Loucy (cell line): ENCODE measurements around the gene USP53.

Experiments
- H2AFZ ChIP-seq: fragments of 200-600 bp; sonication (generic); 2 replicates; pipeline ENCODE4 v1.6.0; 2016; ENCODE audit warnings: antibody characterized with exemption, mild to moderate bottlenecking, low read length, moderate library complexity
- H3F3A ChIP-seq: fragments of 200-600 bp; 2 replicates; pipeline ENCODE4 v1.6.0; 2016; ENCODE audit warnings: antibody characterized with exemption, low read depth, mild to moderate bottlenecking
- H3K27me3 ChIP-seq: fragments of 200-600 bp; sonication (generic); 2 replicates; pipeline ENCODE4 v1.6.1; 2014; ENCODE audit warnings: low read length, mild to moderate bottlenecking; ENCODE audit not compliant: insufficient read depth, poor library complexity, severe bottlenecking
- H3K36me3 ChIP-seq: fragments of 200-600 bp; sonication (generic); 2 replicates; pipeline ENCODE4 v1.6.1; 2016; ENCODE audit warnings: low read length; ENCODE audit not compliant: insufficient read depth
- H3K4me1 ChIP-seq: fragments of 200-600 bp; sonication (generic); 2 replicates; pipeline ENCODE4 v1.5.1; 2014; ENCODE audit warnings: low read length, mild to moderate bottlenecking; ENCODE audit not compliant: insufficient read depth, poor library complexity, severe bottlenecking
- H3K4me2 ChIP-seq: fragments of 200-600 bp; sonication (generic); 2 replicates; pipeline ENCODE4 v1.6.0; 2014; ENCODE audit warnings: antibody characterized with exemption, low read length, low read depth, mild to moderate bottlenecking; ENCODE audit not compliant: poor library complexity, severe bottlenecking
- H3K4me3 ChIP-seq: fragments of 200-600 bp; sonication (generic); 2 replicates; pipeline ENCODE4 v1.5.1; 2014; ENCODE audit warnings: low read length, mild to moderate bottlenecking, mixed read lengths; ENCODE audit not compliant: poor library complexity, severe bottlenecking
- H3K79me2 ChIP-seq: fragments of 200-600 bp; sonication (generic); 2 replicates; pipeline ENCODE4 v1.6.1; 2014; ENCODE audit warnings: low read length; ENCODE audit not compliant: insufficient read depth
- H3K9ac ChIP-seq: fragments of 200-600 bp; sonication (generic); 2 replicates; pipeline ENCODE4 v1.6.0; 2014; ENCODE audit warnings: mild to moderate bottlenecking, low read depth, low read length, moderate library complexity; ENCODE audit not compliant: poor library complexity, severe bottlenecking
- H3K9me2 ChIP-seq: fragments of 200-600 bp; sonication (generic); replicated peaks from 2 replicates; pipeline ENCODE4 v1.6.1; 2016; ENCODE audit warnings: low read depth, low read length, mixed read lengths
- H3K9me3 ChIP-seq: fragments of 200-600 bp; sonication (generic); 2 replicates; pipeline ENCODE4 v1.6.1; 2014; ENCODE audit warnings: mild to moderate bottlenecking, antibody characterized with exemption, low read length, low read depth; ENCODE audit not compliant: insufficient read depth
- H4K20me1 ChIP-seq: fragments of 200-600 bp; sonication (generic); 2 replicates; pipeline ENCODE4 v1.6.0; 2014; ENCODE audit warnings: antibody characterized with exemption, low read length, mild to moderate bottlenecking; ENCODE audit not compliant: insufficient read depth, poor library complexity, severe bottlenecking
- CTCF ChIP-seq: fragments of 200-600 bp; sonication (generic); conservative IDR thresholded peaks from 2 replicates; pipeline ENCODE4 v1.5.1; 2014; ENCODE audit warnings: mild to moderate bottlenecking, antibody characterized with exemption, low read length
- EZH2phosphoT487 ChIP-seq: fragments of 200-600 bp; IDR thresholded peaks from 2 replicates; pipeline ENCODE4 v1.6.1; 2018; ENCODE audit warnings: antibody characterized with exemption, mild to moderate bottlenecking, moderate library complexity, borderline replicate concordance

USP53 gene

GRCh38 chr4:119231491-119231890, 19.0 kb downstream of the USP53 start:
- Histone ChIP-seq H3K79me2 (no peaks in the 10 kb centered on the region), H3K9me2 (no peaks in the 10 kb centered on the region), H3K4me1 (no peaks in the 10 kb centered on the region)

GRCh38 chr4:119232286-119232685, 19.8 kb downstream of the USP53 start:
- Histone ChIP-seq H3K4me3 (no peak overlapping the region), H4K20me1 (no peaks in the 10 kb centered on the region), H3F3A (no peaks in the 10 kb centered on the region), H3K27me3 (no peaks in the 10 kb centered on the region), H3K79me2 (no peaks in the 10 kb centered on the region), H3K9me3 (no peaks in the 10 kb centered on the region), H2AFZ (no peak overlapping the region), H3K36me3 (no peaks in the 10 kb centered on the region), H3K9ac (no peak overlapping the region), H3K4me1 (no peaks in the 10 kb centered on the region), H3K4me2 (no peak overlapping the region), H3K9me2 (no peaks in the 10 kb centered on the region)
- TF ChIP-seq CTCF (no peak), EZH2phosphoT487 (no peak)

More at GRCh38 chr4:119231491-119231890, 19.0 kb downstream of the USP53 start:
- Histone ChIP-seq H3K4me2 (no peak overlapping the region), H3K4me3 (no peak overlapping the region), H3K27me3 (no peaks in the 10 kb centered on the region), H3F3A (no peaks in the 10 kb centered on the region), H2AFZ (no peak overlapping the region), H4K20me1 (no peaks in the 10 kb centered on the region), H3K9ac (no peak overlapping the region), H3K36me3 (no peaks in the 10 kb centered on the region), H3K9me3 (no peaks in the 10 kb centered on the region)
- no peak for TF ChIP-seq EZH2phosphoT487
- no peak for TF ChIP-seq CTCF

GRCh38 chr4:119233191-119233590, 20.7 kb downstream of the USP53 start:
- no peaks in the 10 kb centered on the region for H3K27me3 ChIP-seq
- no peak overlapping the region for H2AFZ ChIP-seq
- H3K79me2 ChIP-seq, result no peaks in the 10 kb centered on the region
- no peaks in the 10 kb centered on the region for H3K36me3 ChIP-seq
- H3K4me1 ChIP-seq, result no peaks in the 10 kb centered on the region
- no peaks in the 10 kb centered on the region for H3K9me2 ChIP-seq
- H3F3A ChIP-seq, result no peaks in the 10 kb centered on the region
- no peak overlapping the region for H3K9ac ChIP-seq
- H3K9me3 ChIP-seq, result no peaks in the 10 kb centered on the region
- no peak overlapping the region for H3K4me2 ChIP-seq
- no peak overlapping the region for H3K4me3 ChIP-seq
- no peak for TF ChIP-seq CTCF
- no peak for TF ChIP-seq EZH2phosphoT487
- no peaks in the 10 kb centered on the region for H4K20me1 ChIP-seq
